ENCODE results near the gene DUSP28. TPM values are rescaled to one million over a fixed set of nuclear protein-coding genes. Genes with fewer than 3 reads are reported as not detected.
A peak's percentile ranks its signal among the peaks of the same experiment; 100 is the strongest.

The DUSP28 gene
- total and polyA plus RNA-seq, 2 experiments from 2014 or later: 2.7 to 4.3 TPM

- H3K9me2 ChIP-seq (ENCODE audit: insufficient read depth): peaks cover 6% of the 10 kb centered on the region
- Mint-ChIP-seq H3K4me1 (peaks cover 26% of the 10 kb centered on the region), H3K27ac (no peak overlapping the region), H3K9me3 (no peaks in the 10 kb centered on the region; the same call in 2 of the 3 replicates), H3K27me3 (ENCODE audit: insufficient read depth, low read depth, poor library complexity) (peaks cover 32% of the 10 kb centered on the region), H3K36me3 (ENCODE audit: low read depth) (peaks cover 9% of the 10 kb centered on the region; the same call in 2 of the 3 replicates), H3K4me3 (peak overlapping the region; percentile 71; the same call in 2 of the 3 replicates)
- H3K4me2 ChIP-seq: peak overlapping the region; percentile 69; the same call in 1 of the 2 replicates
- peaks cover 24% of the 10 kb centered on the region for H3K27me3 ChIP-seq (ENCODE audit: insufficient read depth)
- no peak for TF ChIP-seq EZH2phosphoT487 (IDR thresholded peaks at IDR 0.05; ENCODE audit: unreplicated experiment)
- TF ChIP-seq ZNF114 (CRISPR knock-in tag; IDR thresholded peaks at IDR 0.05): no peak
- no peak for TF ChIP-seq STAT1 (IDR thresholded peaks at IDR 0.05; ENCODE audit: unreplicated experiment)
- no peak for TF ChIP-seq ETS1 (IDR thresholded peaks at IDR 0.05)
- no peak for TF ChIP-seq ZNF462 (CRISPR knock-in tag; IDR thresholded peaks at IDR 0.05)
- TF ChIP-seq ZNF331 (CRISPR knock-in tag; IDR thresholded peaks at IDR 0.05; ENCODE audit: low read depth): no peak
- no peak for TF ChIP-seq JUNB (IDR thresholded peaks at IDR 0.05; ENCODE audit: unreplicated experiment)
- peak overlapping the region; percentile 81 for H3K4me3 ChIP-seq
- H3K79me2 ChIP-seq (replicated peaks; ENCODE audit: insufficient read depth): peaks cover 9% of the 10 kb centered on the region; the same call in 1 of the 2 replicates
- ATAC-seq: no peak
- no peak overlapping the region for H2AFZ ChIP-seq
- 0 out of 2 replicates have a peak, but pooled peaks cover 5% of the 10 kb centered on the region for H3F3A ChIP-seq (replicated peaks; ENCODE audit: low read depth)
- H4K20me1 ChIP-seq (replicated peaks; ENCODE audit: insufficient read depth): no peaks in the 10 kb centered on the region
- no peaks in the 10 kb centered on the region for H3K36me3 ChIP-seq (ENCODE audit: insufficient read depth)
- no peak for DNase-seq (ENCODE audit: low spot score)
- H3K4me1 ChIP-seq (ENCODE audit: insufficient read depth): peaks cover 15% of the 10 kb centered on the region
- H3K27ac ChIP-seq (ENCODE audit: low read depth): no peak overlapping the region
Observed at GRCh38 chr2:240559286-240559685, 871 bp upstream of the DUSP28 start.

Measured in GM23338 (cell line).